ENCODE data around the gene FGF21.
"Not testable (repeated sequence)": the region's sequence is repeated elsewhere in the genome, so short reads cannot be mapped to it uniquely, and the experiment has no call there.

FGF21 gene, protein sequence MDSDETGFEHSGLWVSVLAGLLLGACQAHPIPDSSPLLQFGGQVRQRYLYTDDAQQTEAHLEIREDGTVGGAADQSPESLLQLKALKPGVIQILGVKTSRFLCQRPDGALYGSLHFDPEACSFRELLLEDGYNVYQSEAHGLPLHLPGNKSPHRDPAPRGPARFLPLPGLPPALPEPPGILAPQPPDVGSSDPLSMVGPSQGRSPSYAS

GRCh38 chr19:48755084-48755641 is at the start of gene FGF21:
Gene FGF21 (plus strand): TSS chr19:48755524. CDS start chr19:48756237, 713 bp downstream.
- in situ Hi-C loops (cut with MboI; ENCODE audit: low pct_unique_long_range_greater_than_20kb, low sequenced_read_pairs), result no loop called here
- DNase-seq, result no peak

DNA sequence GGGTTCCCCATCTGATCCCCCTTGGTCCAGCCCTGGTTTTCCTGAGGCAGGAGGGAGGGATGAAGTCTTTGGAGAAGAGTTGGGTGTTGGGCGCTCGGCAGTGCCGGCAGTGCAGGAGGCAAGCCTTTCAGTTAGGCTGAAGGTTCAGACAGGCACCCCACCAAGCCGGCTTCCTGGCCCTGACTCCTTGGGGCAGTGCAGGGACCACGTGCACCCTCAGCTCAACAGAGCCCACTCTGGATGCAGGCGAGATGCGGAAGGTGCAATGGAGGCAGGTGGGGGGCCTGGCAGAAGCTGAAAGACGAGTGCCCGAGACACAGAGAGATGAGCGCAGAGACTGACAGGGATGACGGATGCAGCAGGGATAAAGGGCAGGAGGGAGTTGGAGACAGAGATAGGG is 46.9 kb upstream of the FGF21 start:
- in situ Hi-C loops (cut with MboI; ENCODE audit: low pct_unique_long_range_greater_than_20kb, low sequenced_read_pairs), result no loop called here
- no peak for DNase-seq

DNA sequence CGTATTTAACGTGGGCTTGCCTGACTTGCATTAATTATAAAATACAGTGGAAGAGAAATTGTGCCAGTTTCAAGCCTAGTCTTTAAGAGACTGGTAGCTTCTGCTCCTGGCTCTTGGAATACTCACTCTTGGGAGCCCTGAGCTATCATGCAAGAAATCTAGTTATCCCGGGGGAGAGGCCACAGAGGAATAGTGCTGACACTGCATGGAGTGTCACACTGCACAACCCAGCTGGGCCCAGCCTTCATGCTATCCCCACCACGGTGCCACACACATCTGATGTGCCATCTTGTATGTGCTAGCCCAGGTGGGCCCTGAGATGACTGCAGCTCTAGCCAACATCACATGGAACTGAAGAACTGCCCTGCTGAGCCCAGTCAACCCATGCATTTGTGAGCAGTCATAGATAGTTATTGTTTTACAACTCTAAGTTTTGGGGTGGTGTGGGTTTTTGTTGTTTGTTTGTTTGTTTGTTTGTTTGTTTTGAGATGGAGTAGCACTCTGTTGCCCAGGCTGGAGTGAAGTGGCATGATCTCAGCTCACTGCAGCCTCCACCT is 44.1 kb upstream of the FGF21 start:
- in situ Hi-C loops (cut with MboI; ENCODE audit: low pct_unique_long_range_greater_than_20kb, low sequenced_read_pairs), result no loop called here
- no peak for DNase-seq

DNA sequence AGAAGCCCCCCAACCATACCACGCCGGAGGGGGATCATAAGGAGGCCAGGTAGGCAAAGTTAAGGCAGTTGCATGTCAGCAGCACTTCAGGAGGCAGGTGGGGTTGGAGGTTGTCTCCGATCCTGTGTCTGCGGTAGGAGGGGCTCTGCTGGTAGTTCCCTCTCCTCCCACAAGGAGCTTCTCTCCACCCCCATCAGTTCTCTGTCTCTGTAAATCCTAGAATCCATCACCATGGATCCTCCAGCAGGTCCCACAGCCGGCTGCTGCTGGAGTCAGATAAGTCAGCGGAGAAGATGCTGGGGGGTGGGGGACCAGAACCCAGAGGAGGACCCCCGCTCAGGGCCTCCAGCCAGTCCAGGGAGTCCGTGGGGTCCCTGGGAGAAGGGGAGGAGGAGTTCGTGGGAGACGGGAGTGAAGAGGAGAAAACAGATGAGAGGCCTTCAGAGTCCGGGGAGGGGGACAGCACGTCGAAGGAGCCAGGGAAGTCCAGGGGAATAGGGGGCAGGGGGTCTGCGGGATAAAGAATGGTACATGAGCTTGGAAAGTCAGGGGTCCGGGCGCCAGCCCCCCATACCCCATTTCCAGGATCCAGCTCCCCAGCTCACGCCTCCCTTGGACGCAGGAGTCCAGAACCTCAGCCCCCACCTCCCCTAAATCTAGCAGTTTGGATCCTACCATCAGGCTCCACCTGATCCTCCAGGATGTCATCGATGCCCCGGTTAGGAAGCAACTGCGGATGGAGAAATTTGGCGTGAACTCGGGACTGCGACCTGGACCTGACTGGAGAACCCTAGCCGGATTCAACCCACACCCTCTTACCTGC is 42.1 kb upstream of the FGF21 start:
- DNase-seq, result peak; percentile 57
- in situ Hi-C loops (cut with MboI; ENCODE audit: low pct_unique_long_range_greater_than_20kb, low sequenced_read_pairs), result no loop called here

GRCh38 chr19:48713864-48714755 is 41.2 kb upstream of the FGF21 start:
- in situ Hi-C loops (cut with MboI; ENCODE audit: low pct_unique_long_range_greater_than_20kb, low sequenced_read_pairs), result no loop called here
- peak; percentile 100 for DNase-seq

- in situ Hi-C loops (cut with MboI; ENCODE audit: low pct_unique_long_range_greater_than_20kb, low sequenced_read_pairs), result no loop called here
- DNase-seq, result no peak
Measured at GRCh38 chr19:48714759-48715675, 40.3 kb upstream of the FGF21 start.

DNA sequence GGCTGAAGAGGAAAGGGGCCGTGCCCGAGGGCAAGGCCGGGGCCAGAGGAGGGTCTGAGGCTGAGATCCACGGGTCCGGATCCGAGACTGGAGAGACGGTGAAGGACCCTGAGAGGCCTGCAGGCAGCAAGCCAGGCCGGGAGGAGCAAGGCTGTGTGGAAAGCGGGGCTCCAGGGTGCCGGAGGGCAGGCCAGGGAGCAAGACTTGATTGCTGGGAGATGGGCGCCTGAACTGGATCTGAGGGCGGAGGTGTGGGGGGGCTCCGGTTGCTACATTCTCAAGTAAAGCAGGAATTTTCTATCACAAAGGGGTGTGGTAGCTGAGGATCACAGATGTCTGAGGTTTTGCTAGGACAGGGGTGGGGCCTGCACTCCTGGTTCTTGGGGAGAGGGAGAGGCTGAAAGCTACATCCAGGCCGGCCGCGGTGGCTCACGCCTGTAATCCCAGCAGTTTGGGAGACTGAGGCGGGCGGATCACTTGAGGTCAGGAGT is 39.6 kb upstream of the FGF21 start:
- no peak for DNase-seq
- in situ Hi-C loops (cut with MboI; ENCODE audit: low pct_unique_long_range_greater_than_20kb, low sequenced_read_pairs), result no loop called here

DNA sequence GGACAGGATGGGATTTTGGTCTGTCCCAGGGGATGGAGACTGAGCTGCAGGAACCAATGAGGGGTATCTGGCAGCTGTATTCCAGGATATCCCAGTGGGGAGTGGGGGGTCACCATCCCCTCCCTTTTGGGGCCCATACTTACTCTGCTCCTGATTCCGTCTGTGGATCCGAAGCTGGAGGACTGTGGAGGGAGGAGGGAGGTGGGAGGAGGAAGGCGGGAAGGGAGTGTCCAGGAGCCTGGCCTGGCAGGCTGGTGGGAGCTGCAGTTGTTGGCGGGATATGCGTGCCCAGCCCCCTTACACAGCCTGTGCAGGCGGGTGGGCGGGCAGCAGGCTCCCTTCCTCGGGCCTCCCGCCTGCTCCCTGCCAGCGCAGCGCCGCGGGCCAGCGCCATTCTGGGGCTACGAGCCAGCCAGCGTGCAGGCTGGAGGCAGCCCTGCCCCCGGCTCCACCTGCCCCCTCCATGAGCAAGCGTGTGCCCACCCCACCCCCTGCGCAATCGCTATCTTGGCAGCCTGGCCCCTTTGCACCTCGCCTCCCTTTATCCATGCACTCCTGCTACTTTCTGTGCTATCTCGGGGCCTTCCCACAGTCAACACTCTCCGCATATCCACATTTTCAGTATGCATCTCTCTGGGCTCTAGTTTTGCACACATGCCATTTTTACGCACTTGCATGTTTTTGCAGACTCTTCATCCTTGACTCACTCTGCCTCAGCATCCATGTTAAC is 38.6 kb upstream of the FGF21 start:
- in situ Hi-C loops (cut with MboI; ENCODE audit: low pct_unique_long_range_greater_than_20kb, low sequenced_read_pairs), result no loop called here
- DNase-seq, result no peak

DNA sequence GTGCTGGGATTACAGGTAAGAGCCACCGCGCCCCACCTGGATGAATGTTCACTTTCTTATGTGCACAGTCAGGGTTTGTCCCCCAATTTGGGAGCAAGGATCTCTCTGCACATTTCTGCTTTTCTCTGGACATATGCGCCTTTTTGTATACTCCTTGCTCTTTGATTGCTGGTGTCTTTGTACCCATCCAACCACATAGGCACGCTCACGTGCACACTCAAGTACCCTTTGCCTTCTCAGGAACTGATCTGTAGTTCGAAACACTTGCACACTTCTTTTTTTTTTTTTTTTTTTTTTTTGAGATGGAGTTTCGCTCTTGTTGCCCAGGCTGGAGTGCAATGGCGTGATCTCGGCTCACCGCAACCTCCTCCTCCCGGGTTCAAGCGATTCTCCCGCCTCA is 37.2 kb upstream of the FGF21 start:
- in situ Hi-C loops (cut with MboI; ENCODE audit: low pct_unique_long_range_greater_than_20kb, low sequenced_read_pairs); DNase-seq: not testable (repeated sequence)

GRCh38 chr19:48718711-48719231 is 36.6 kb upstream of the FGF21 start:
- no peak for DNase-seq
- in situ Hi-C loops (cut with MboI; ENCODE audit: low pct_unique_long_range_greater_than_20kb, low sequenced_read_pairs), result no loop called here

DNA sequence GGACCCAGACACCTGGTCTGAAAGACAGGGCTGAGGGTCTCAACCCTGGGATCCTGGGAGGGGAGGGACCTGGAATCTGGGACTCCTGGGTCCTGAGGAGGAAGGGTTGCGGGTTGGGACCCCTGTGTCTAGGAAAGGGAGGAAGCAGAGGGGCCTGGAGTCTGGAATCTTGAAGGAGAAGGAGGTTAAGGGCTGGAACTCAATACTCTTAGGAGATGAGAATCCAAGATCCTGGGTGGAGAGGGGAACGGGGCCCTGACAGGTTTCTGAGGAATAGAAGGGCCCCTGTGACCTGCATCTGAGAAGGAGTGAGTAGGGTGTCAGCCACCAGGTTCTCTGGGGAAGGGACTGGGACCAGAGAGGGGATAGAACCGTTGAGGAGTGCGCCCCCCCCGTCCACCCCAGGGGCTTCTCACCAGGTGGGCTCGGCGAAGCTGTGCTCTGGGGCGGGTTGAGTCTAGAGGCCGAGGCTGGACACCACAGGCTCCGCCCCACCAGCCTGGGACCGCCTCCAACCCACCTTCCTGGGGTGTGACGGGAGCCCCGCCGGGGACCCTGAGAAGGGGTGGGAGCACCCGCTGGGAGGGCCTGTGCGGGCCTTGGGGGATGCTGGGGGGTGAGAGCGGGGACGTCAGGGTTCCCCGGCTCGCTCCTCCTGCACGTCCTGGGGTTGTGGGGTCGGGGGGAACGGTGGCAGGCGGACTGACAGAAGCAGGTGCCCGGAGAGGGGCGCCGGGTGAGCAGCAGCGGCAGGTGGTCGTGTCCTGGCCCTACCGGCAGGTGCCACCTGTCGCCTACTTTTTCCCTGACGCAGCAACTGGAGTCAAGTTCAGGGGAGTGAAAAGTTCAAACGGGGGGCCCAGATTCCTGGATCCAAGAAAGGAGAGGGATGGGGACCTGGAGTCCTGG is 35.8 kb upstream of the FGF21 start, which contains the start of gene MAMSTR:
Gene MAMSTR, minus strand, starts transcription at position 463 of the 909 bp plus-strand sequence. CDS start 694 bp downstream, outside the sequence.
- DNase-seq, result no peak
- in situ Hi-C loops (cut with MboI; ENCODE audit: low pct_unique_long_range_greater_than_20kb, low sequenced_read_pairs), result no loop called here

GRCh38 chr19:48720251-48720612 is 35.1 kb upstream of the FGF21 start:
- DNase-seq, result no peak
- in situ Hi-C loops (cut with MboI; ENCODE audit: low pct_unique_long_range_greater_than_20kb, low sequenced_read_pairs), result no loop called here

DNA sequence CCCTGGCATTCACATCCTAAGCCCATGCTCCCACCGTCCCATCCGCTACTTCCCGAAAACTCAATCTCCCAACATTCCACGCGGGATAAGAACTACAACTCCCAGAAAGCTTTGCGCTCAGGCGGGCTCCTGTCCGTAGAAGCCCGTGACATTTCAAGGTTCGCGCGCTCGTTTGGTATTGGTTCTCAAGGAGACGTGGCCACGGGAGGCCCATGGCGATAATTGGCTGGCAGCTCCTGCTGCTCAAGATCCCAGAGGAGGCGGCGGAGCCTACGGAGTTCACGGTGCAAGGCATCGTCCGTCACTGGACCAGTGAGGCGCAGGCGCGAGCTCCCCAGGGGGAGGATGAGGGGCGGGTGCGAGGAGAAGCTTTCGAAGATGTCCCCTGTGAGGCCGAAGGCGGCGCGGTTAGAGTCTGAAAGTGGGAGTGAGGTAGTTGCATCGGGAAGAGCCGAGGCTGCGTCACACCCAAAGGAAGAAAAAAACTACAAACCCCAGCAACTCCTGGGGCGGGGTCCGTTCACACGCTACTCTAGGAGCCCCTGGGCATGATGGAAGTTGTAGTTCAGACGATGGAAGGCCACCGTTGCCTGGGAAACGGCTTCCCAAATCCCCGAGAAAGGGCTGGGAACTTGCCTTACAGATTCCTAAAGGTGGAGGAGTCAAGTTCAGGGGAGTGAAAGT is 34.6 kb upstream of the FGF21 start:
- in situ Hi-C loops (cut with MboI; ENCODE audit: low pct_unique_long_range_greater_than_20kb, low sequenced_read_pairs), result no loop called here
- DNase-seq, result peak; percentile 97

- DNase-seq, result no peak
- in situ Hi-C loops (cut with MboI; ENCODE audit: low pct_unique_long_range_greater_than_20kb, low sequenced_read_pairs), result no loop called here
Measured at GRCh38 chr19:48722196-48722708, 33.1 kb upstream of the FGF21 start.
